GM19324 (cell line): ENCODE data around the gene CLEC19A.

ENCODE experiments used
- ATAC-seq: cut with Tn5 transposase; IDR thresholded peaks from one replicate; pipeline ENCODE4 v1.9.1; 2021; ENCODE audit warnings: mild to moderate bottlenecking, moderate library complexity; ENCODE audit not compliant: unreplicated experiment, low FRiP score

CLEC19A gene

DNA sequence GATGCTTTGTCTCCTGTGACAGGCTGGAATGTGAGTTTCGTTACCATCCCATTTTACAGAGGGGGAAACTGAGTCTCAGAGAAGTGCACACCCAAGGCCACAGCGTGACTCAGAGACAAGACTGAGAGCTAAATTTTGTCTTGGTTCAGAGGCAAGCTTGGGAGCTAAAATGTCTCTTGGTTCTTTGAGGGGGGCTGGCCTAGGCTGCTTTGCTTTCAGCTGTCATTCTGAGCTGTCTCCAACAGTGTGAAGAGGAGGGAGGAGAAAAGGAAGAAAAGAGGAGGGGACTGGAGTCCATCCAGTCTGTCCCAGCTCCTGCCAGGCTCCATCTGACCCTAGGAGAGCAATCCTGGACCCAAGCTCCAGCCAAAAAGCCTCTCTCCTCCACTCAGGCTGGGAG is at the start of gene CLEC19A:
Gene CLEC19A, plus strand, starts transcription at position 301 of the 400 bp plus-strand sequence. CDS start 121 bp downstream, outside the sequence.
- no peak for ATAC-seq

DNA sequence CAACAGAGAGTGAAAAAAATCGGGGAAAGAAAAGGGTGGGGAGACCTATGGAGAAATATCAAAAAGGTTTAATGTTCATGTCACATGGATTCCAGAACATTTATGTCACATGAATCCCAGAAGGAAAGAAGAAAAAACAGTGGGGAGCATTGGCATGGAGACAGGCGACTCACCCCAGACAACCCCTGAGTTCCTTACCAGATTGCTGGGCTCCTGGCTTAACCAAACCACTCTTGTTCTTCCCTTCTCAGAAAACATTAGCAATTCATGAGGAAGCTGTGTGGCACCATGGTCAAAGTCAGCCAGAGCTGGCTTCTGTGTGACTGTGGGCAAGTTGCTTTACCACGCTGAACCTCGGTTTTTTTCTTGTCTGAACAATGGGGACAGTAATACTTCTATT is 49.6 kb upstream of the CLEC19A start:
- ATAC-seq = no peak

DNA sequence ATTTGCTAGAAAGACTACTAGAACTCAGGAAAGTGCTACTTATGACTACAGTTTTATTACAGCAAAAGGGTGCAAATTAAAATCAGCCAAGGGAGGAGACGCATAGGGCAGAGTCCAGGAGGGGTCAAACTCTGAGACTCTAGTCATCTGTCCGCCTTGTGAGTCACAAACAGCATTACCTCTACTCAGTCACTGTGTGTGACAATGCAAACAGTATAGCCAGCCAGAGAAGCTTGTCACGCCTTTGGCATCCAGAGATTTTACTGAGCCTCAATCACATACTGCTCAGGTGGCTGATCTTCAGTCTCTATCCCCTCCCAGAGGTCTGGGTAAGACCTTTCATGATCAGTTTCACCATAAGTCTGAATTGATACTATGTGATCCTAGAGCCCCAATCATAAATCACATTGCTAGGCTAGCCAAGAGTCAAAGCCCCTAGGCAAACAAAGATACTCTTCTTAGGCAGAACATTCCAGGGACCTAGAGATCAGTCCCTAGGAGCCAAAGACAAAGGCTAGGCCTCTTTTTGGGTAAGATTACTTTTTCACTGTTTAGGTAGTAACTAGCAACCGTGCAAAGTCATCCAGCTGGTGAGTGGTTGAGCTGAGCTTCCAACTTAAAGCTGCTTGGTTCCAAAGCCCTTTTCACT is 48.8 kb upstream of the CLEC19A start:
- no peak for ATAC-seq

DNA sequence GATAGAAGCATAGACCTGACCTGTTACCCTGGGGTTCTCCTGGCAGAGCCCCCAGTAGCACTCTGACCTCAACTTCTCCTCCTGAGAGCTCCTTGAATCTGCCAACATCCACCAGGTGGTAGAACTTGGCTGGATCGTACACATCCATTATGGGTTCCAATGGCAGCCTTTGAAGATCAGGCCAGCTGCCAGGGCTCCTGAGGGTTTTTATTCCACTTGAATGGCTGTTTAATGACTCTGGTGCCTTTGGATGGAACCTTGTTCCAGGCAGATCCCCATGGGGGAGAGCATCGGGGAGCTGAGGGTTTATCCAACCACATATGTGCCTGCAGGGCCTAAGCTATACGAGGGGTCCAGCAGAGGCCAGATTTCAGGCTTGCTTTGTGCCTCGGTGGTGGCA is 47.1 kb upstream of the CLEC19A start:
- no peak for ATAC-seq

DNA sequence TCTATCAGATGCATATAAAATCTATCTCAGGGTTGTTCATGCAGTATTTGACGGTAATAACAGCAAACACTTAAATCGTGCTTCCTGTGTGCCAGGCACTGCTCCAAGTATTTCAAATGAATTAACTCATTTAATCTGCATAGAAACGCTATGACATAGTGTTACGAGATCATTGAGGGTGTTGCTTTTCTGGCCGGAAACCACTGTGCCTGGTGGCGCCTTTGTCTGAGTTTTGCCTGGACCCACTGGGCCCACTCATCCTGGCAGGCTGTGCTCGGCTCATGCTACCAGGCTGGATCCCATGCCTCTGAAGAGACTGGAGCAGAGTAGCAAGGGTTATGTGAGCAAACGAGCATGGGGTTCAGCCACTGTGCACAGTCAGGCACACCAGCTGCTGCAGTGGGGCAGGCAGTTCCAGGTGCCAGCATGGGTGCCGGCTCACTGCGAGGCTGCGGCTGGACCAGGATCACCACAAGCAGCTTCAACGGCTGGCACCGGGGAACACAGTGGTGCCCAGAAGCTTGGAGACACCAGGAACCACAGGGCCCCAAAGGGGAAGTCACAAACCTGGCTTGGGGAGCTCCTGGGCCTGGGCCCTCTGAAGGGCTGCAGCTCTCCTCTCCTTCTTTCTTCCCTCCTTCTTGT is 45.9 kb upstream of the CLEC19A start:
- ATAC-seq = no peak

DNA sequence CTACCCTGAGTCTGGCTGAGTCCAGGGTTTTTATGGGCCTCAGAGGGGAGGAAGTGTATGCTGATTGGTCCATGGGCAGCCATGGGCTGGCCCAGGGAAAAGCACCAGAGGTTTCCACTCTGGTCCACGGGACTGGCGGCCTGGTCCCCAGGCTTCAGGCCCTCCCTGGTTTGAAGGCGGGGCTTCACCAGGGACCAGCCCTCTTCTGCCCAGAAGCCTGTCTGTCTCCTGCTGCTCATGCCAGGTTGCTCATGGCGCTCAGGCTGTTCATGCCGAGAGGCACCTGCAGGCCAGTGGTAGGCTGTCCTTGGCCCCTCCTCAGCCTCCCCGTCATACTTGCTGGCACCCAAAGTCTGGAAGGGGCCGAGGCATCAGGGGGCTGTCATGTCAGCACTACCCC is 45.0 kb upstream of the CLEC19A start:
- no peak for ATAC-seq

DNA sequence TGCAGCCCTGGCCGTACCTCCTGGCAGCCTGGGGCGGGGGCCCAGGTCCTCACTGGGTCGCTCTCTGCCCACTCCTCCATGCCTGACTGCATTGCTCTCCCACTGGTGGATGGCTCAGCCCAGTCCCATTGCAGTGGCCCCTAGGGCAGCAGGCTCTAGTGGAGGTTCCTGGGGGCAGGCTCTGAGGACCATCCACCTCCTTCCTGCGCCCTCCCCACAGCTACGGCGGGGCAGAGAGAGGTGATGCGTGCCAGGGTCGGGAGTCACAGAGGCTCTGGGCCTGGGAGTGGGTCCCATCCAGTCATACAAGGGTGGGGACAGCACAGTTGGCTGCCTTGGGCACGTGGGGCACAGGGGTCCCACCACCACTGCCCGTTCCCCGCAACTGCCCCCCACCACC is 44.0 kb upstream of the CLEC19A start:
- no peak for ATAC-seq

DNA sequence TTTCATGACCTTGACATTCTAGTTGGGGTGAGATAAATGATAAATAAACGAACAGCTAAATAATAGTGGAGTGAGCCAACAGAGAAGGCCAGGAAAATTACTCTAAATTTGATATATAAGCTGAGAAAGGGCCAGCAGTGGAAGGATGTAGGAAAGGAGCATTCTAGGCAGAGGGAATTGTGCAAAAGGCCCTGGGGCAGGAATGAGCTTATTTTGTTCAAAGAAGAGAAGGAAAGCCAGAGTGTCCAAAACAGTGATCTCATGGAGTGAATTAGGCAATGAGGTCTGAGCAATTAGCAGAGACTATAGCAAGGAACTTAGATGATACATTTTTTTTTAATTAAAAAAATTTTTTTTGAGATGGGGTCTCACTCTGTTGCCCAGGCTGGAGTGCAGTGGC is 43.3 kb upstream of the CLEC19A start:
- ATAC-seq = no peak

DNA sequence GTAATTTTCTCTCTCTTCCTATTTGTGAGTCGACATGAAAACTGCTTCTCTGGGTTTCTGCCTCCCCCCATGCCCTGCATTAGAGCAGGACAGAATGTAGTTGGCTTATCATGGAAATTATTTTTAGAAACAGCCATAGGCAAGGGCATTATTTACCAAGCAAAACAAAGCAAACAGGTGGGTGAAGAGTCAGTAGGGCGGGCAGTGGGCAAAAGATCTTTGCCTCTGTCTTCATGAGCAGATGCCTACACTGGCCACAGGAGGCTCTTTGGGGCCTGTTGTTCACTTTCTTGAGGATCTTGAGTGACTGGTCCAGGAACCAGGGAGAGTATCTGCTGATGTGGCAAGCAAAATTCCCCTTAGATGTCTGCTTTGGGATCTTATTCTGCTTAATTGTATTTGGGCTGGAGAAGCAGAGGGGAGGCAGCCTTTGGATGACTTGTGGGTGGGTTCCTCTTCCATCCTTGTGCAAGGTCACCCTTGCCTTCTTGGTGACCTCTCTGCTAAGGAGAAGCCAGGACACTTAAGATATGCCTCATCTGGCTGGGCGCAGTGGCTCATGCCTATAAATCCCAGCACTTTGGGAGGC is 42.5 kb upstream of the CLEC19A start:
- ATAC-seq = no peak

DNA sequence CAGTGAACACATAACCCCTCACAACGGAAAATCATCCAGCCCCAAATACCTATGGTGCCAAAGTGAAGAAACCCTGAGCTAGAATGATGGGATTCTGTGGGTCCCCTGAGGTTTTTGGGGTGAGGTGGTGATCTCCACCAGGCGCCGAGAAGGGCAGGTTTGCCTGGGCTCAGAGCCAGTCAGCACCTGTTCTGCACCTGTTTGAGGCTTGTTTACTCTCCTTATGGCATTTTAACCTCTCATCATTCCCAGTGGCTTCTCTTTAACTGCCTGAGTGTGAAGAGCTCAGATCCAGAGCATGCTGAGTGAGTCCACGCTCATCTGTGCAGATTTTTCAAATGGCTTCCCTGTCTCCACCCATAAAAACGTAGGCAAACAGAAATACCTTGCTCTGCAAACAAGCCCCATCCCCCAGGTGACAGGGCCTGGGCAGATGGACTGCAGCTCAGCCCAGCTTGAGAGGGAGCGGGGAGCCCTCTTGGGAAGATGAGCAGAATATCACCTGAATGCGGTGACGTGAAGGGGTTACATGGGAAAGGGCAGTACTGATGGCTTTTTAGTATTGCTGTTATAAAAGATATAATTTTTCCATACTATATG is 40.1 kb upstream of the CLEC19A start:
- ATAC-seq = no peak

DNA sequence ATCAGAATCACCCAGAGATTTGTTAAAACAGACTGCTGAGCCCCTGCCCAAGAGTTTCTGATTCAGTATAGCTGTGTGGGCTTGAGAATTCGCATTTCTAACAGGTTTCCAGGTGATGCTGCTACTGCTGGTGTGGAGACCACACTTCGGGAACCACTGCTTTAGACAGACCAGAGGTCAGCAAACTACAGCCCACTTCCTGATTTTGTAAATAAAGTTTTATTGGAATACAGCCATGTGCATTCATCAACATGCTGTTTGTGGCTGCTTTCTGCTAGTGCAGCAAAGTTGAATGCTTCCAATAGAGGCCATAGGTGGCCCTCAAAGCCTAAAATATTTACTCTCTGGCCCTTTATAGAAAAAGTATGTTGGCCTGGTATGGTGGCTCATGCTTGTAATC is 32.6 kb upstream of the CLEC19A start:
- ATAC-seq = no peak

DNA sequence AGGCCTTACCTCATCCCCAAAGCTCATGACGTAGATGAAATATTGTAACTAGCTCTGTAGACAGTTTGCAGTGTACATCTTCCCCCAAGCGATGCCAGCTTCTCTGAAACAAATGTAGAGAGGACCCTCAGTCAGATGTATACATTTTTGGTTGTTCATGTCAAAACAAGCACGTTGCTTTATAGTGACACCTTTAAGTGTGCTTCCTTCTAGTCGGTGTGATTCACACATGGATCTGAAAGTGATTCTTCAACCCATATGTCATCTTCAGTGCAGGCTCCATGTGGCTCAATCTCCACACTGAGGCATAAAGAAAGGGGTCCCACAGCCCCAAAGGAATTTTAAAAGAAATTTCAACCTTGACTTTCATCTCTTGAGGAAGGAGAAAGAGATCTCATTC is 30.9 kb upstream of the CLEC19A start:
- ATAC-seq = no peak

DNA sequence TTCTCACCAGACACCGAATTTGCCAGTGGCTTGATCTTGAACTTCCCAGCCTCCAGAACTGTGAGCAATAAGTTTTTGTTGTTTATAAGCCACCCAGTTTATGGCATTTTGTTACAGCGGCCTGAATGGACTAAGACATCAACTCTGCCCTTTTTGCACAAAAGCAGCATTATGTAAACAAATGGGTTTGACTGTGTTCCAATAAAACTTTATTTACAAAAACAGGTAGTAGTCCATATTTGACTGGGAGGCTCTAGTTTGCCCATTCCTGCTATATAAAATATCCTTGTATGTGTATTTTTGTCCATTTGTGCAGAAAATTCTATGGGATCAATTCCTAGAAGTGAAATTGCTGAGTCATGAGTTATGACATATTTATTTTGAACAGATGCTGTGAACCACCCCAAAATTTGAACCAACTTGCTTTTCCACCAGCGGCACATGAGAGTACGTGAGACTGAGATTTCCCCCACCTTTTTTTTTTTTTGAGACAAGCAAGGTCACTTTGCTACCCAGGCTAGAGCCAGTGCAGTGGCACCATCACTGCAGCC is 21.3 kb upstream of the CLEC19A start:
- no peak for ATAC-seq

DNA sequence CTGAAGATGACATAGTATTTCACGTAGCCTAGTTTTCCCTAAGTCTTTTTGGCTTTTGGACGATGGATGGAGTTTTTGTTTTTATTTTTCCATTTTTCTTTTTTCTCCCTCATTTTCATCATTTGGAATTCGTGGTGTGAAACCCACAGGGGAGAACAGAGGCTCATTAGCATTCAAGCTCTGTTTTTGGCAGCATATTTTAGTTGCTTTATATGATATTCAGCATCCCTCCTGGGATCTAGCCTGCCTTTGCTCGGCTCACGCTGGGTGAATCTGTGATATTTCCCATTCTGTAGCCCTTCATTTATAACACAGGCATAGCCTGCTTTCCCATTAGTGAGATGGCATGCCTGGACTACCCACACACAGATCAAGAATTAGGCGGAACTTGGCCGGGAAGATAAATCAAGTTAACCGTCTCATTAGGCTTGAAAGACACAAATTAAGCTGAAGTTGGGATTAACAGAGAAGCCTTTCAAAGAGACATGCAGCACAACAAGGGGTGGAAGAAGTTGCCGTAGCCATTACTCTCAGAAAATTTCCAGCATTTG is 20.1 kb upstream of the CLEC19A start:
- no peak for ATAC-seq

DNA sequence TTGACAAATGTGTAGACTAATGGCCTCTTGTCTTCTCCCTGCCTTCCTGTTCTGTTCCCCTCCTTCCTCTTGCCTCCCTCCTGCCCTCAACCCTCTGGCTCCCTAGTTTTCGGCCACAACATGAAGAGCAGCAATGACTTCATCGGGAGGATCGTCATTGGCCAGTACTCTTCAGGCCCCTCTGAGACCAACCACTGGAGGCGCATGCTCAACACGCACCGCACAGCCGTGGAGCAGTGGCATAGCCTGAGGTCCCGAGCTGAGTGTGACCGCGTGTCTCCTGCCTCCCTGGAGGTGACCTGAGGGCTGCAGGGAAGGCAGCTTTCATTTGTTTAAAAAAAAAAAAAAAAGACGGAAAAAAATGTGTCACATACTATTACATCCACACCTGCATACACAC is 18.8 kb upstream of the CLEC19A start:
- no peak for ATAC-seq

DNA sequence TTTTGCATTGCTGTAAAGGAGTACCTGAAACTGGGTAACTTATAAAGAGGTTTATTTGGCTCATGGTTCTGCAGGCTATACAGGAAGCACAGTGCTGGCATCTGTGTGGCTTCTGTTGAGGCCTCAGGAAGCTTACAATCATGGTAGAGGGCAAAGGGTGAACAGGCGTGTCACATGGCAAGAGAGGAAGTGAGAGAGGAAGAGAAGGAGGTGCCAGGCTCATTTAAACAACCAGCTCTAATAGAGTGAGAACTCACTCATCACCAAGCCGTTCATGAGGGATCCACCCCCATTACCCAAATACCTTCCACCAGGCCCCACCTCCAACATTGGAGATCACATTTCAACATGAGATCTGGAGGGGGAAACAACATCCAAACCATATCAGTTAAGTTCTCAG is 16.4 kb upstream of the CLEC19A start:
- ATAC-seq = no peak

DNA sequence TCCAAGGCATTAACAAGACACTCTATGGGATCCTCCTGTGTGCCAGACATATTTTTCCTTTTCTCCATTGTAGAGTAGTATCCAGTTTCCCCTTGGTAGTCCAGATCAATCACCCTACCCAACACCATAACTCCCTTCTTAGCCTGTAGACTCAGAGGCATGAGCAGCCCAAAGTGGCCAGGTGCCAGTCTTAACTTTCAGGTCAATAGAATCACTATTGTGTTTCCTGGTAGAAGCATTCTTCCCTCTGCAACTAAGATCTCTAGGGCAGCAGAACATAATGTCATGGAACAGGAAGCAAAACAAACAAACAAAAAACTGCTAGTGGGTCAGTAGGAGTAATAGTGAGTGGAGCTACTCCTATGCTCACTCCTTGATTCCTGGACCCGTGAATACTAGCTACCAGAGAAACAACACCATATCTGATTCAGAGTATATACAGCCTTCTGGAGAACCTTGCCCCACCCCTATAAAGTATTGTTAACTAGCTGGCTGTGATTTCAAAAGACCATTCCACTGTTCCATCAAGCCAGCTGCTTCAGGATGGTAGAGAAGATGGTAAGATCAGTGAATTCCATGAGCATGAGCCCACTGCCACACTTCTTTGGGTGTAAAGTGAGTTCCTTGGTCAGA is 11.2 kb upstream of the CLEC19A start:
- ATAC-seq = no peak

DNA sequence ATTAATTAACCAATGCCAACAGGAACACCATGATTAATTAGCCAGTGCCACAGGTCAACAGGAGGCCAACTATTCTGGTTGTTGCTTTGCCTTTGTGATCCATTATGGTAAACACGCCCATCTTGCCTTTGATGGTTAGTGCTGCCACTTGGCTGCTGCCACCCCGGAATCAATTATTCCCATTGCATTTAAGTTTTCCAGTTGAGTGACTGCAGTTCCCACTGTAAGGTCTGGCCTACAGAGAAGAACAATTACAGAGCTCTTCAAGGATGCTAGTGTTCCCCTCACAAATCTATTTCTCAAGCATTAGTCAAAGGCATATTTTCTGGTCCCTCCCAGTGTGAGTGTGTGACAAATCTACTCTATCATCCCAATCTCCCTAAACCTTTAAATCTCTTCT is 7.1 kb upstream of the CLEC19A start:
- ATAC-seq = no peak

DNA sequence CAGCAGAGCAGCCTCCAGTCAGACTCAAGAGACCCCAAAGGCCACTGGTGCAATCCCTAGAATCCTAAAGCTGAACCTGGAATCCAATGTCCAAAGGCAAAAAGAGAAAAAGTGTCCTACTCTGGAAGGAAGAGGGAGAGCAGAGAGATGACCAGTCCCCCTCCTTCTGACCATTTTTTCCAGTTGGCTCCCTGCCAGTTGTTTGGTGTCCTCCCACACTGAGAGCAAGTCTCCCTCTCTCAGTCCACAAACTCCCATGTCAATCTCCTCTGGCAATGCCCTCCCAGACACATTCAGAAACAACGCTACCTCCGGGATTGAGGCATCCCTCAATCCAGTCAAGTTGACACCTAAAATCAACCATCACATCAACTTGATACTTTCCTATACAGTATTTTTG is 4.3 kb upstream of the CLEC19A start:
- no peak for ATAC-seq

DNA sequence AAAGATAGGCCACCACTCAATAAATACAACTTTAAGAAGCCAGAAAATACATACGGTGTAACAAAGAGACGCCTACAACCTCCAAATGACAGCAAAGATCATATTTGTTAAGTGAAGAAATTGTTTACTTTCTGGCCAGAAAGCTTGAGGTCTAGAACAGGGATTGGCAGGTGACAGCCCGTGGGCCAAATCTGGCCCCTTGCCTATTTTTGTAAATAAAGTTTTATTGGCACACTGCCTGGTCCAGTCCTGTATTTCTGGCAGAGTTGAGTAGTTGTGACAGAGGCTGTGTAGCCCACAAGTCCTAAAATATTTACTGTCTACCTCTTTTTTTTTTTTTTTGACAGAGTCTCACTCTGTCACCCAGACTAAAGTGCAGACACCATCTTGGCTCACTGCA is 3.4 kb upstream of the CLEC19A start:
- ATAC-seq = no peak

DNA sequence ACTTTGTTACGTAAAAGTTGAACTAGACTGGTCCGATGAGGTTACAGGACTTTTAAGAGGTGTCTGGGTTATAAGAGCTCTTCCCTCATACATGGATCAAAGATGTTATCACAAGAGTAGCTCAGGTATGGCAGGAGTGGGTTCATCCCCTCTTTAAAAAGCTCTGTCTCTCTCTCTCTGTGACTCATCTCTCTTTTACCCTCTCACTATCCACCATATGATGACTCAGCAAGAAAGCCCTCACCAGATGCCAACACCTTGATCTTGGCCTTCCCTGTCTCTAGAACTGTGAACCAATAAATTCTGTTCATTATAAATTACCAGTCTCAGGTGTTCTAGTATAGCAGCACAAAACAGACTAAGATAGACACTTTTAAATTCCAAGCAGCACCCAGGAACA is 1.9 kb upstream of the CLEC19A start:
- no peak for ATAC-seq
